ENCODE data around the gene ING5. TPM values are rescaled to one million over a fixed set of nuclear protein-coding genes. Genes with fewer than 3 reads are reported as not detected.

Gene ING5
- total RNA-seq, 1 experiment from 2014 or later: 45.9 TPM

GRCh38 chr2:241751152-241751551 is 49.3 kb downstream of the ING5 start:
- Histone ChIP-seq H3K27me3 (ENCODE audit: insufficient read depth, low read length) (no peaks in the 10 kb centered on the region), H3K9ac (ENCODE audit: low read length) (no peak overlapping the region), H3K36me3 (ENCODE audit: control insufficient read depth in 1 of 2, insufficient read depth in 2 of 2, low read length in 2 of 2) (no peaks in the 10 kb centered on the region; a peak in 2 of 4 replicates), H4K20me1 (ENCODE audit: insufficient read depth) (no peaks in the 10 kb centered on the region), H3K9me3 (ENCODE audit: control insufficient read depth in 1 of 2, insufficient read depth in 1 of 2, low read depth in 1 of 2, low read length in 2 of 2) (no peaks in the 10 kb centered on the region), H3K4me3 (replicated peaks in 1 of 2; ENCODE audit: low read depth in 1 of 2, low read length in 2 of 2) (no peak overlapping the region), H3K4me2 (ENCODE audit: low read length) (no peak overlapping the region), H3K27ac (ENCODE audit: low read depth, low read length) (no peak overlapping the region), H3K79me2 (ENCODE audit: insufficient read depth, low read length) (no peaks in the 10 kb centered on the region), H3K4me1 (ENCODE audit: control insufficient read depth in 1 of 2, insufficient read depth in 2 of 2, low read length in 2 of 2) (no peaks in the 10 kb centered on the region), H2AFZ (ENCODE audit: low read depth, low read length, poor library complexity, severe bottlenecking) (no peak overlapping the region), H3K9me2 (ENCODE audit: insufficient read depth) (no peaks in the 10 kb centered on the region)
- ChIA-PET CTCF (no interaction called here), POLR2A (no interaction called here), RAD21 (ENCODE audit: low non-redundant PET in 1 of 2, low total read pairs in 2 of 2, uncharacterized antibody in 2 of 2, unreplicated experiment in 2 of 2) (no interaction called here)
- ATAC-seq (no peak), DNase-seq (ENCODE audit: low read depth, low spot score) (no peak)
- no TSS peak for BruUV-seq (replicated peaks)
- intact Hi-C loops (cut with micrococcal nuclease): no loop called here
- no peak for TF ChIP-seq JUND (IDR thresholded peaks at IDR 0.05)

- no peak overlapping the region for H3K27ac ChIP-seq (ENCODE audit: low read depth, low read length)
- H2AFZ ChIP-seq (ENCODE audit: low read depth, low read length, poor library complexity, severe bottlenecking): no peak overlapping the region
- BruUV-seq (replicated peaks): no TSS peak
- H3K27me3 ChIP-seq (ENCODE audit: insufficient read depth, low read length): no peaks in the 10 kb centered on the region
- RAD21 ChIA-PET (ENCODE audit: low non-redundant PET in 1 of 2, low total read pairs in 2 of 2, uncharacterized antibody in 2 of 2, unreplicated experiment in 2 of 2): no interaction called here
- no peaks in the 10 kb centered on the region for H3K79me2 ChIP-seq (ENCODE audit: insufficient read depth, low read length)
- CTCF ChIA-PET: no interaction called here
- H3K9ac ChIP-seq (ENCODE audit: low read length): no peak overlapping the region
- no peak overlapping the region for H3K4me3 ChIP-seq (replicated peaks in 1 of 2; ENCODE audit: low read depth in 1 of 2, low read length in 2 of 2)
- H3K36me3 ChIP-seq (ENCODE audit: control insufficient read depth in 1 of 2, insufficient read depth in 2 of 2, low read length in 2 of 2): no peaks in the 10 kb centered on the region; a peak in 2 of 4 replicates
- ATAC-seq (no peak), DNase-seq (ENCODE audit: low read depth, low spot score) (no peak)
- no peaks in the 10 kb centered on the region for H3K4me1 ChIP-seq (ENCODE audit: control insufficient read depth in 1 of 2, insufficient read depth in 2 of 2, low read length in 2 of 2)
- H3K9me2 ChIP-seq (ENCODE audit: insufficient read depth): no peaks in the 10 kb centered on the region
- no peaks in the 10 kb centered on the region for H3K9me3 ChIP-seq (ENCODE audit: control insufficient read depth in 1 of 2, insufficient read depth in 1 of 2, low read depth in 1 of 2, low read length in 2 of 2)
- POLR2A ChIA-PET: no interaction called here
- intact Hi-C loops (cut with micrococcal nuclease): no loop called here
- no peaks in the 10 kb centered on the region for H4K20me1 ChIP-seq (ENCODE audit: insufficient read depth)
- no peak overlapping the region for H3K4me2 ChIP-seq (ENCODE audit: low read length)
- no peak for TF ChIP-seq ELF1 (IDR thresholded peaks at IDR 0.05; ENCODE audit: borderline replicate concordance, low read depth)
- TF ChIP-seq SRF (IDR thresholded peaks at IDR 0.05; ENCODE audit: low read depth): no peak
- no peak for TF ChIP-seq CEBPB (IDR thresholded peaks at IDR 0.05; ENCODE audit: low read depth)
- no peak for TF ChIP-seq EZH2 (IDR thresholded peaks at IDR 0.05)
- TF ChIP-seq, protein P1, sequence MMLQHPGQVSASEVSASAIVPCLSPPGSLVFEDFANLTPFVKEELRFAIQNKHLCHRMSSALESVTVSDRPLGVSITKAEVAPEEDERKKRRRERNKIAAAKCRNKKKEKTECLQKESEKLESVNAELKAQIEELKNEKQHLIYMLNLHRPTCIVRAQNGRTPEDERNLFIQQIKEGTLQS (IDR thresholded peaks at IDR 0.05): no peak
- no peak for TF ChIP-seq SIN3A (IDR thresholded peaks at IDR 0.05; ENCODE audit: low read depth)
- no peak for TF ChIP-seq MAX (IDR thresholded peaks at IDR 0.05)
- no peak for TF ChIP-seq TCF7L2 (IDR thresholded peaks at IDR 0.05; ENCODE audit: borderline replicate concordance, extremely low read depth, insufficient read depth, insufficient read length)
- no peak for TF ChIP-seq CBX3 (IDR thresholded peaks at IDR 0.05; ENCODE audit: low read depth)
- no peak for TF ChIP-seq EZH2phosphoT487 (IDR thresholded peaks at IDR 0.05; ENCODE audit: borderline replicate concordance)
- no peak for TF ChIP-seq ZNF274 (IDR thresholded peaks at IDR 0.05; ENCODE audit: low read depth, low read length)
- TF ChIP-seq YY1 (IDR thresholded peaks at IDR 0.05; ENCODE audit: extremely low read depth, insufficient replicate concordance, low read depth, low read length): no peak
- TF ChIP-seq FOSL1 (IDR thresholded peaks at IDR 0.05; ENCODE audit: low read depth): no peak
- TF ChIP-seq SP1 (IDR thresholded peaks at IDR 0.05; ENCODE audit: low read depth): no peak
- no peak for TF ChIP-seq RAD21 (IDR thresholded peaks at IDR 0.05; ENCODE audit: low read depth)
- TF ChIP-seq, protein P2, sequence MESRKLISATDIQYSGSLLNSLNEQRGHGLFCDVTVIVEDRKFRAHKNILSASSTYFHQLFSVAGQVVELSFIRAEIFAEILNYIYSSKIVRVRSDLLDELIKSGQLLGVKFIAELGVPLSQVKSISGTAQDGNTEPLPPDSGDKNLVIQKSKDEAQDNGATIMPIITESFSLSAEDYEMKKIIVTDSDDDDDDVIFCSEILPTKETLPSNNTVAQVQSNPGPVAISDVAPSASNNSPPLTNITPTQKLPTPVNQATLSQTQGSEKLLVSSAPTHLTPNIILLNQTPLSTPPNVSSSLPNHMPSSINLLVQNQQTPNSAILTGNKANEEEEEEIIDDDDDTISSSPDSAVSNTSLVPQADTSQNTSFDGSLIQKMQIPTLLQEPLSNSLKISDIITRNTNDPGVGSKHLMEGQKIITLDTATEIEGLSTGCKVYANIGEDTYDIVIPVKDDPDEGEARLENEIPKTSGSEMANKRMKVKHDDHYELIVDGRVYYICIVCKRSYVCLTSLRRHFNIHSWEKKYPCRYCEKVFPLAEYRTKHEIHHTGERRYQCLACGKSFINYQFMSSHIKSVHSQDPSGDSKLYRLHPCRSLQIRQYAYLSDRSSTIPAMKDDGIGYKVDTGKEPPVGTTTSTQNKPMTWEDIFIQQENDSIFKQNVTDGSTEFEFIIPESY (IDR thresholded peaks at IDR 0.05; ENCODE audit: extremely low read depth, insufficient replicate concordance, low read length): no peak
- TF ChIP-seq CTCF (IDR thresholded peaks at IDR 0.05 in 2 of 3, conservative IDR thresholded peaks at IDR 0.05 in 1 of 3; ENCODE audit: borderline replicate concordance in 1 of 3, insufficient read depth in 1 of 3, low read depth in 2 of 3, low read length in 2 of 3): no peak
These were observed 49.9 kb downstream of the ING5 start for GRCh38 chr2:241751776-241752175.
